Activated naive CD4-positive, alpha-beta T cell treated with anti-CD3 and anti-CD28 coated beads, Interleukin-2, amount 10 ng/mL, durations not matched to agents 7 days and 5 days (primary cell): ENCODE measurements around the gene AOC2.
"Not testable (repeated sequence)": the region's sequence is repeated elsewhere in the genome, so short reads cannot be mapped to it uniquely, and the experiment has no call there.

ENCODE experiments used
- CTCF ChIA-PET: fragments of 350-600 bp; sonication (Branson Sonifier 250); formaldehyde crosslinking; loops from one replicate; lab custom pipeline; 2021; ENCODE audit warnings: antibody characterized with exemption; lab: Charles Lee
- DNase-seq: peaks from one replicate; pipeline ENCODE4 v3.0.0-alpha.2; 2020
- H3K27ac Mint-ChIP-seq: one replicate; pipeline ENCODE4 v1.8.0; 2021; ENCODE audit warnings: mild to moderate bottlenecking, moderate library complexity, mixed read lengths
- H3K27me3 Mint-ChIP-seq: one replicate; pipeline ENCODE4 v1.8.0; 2021; ENCODE audit warnings: mild to moderate bottlenecking, mixed read lengths
- H3K36me3 Mint-ChIP-seq: one replicate; pipeline ENCODE4 v1.8.0; 2021; ENCODE audit warnings: mixed read lengths
- H3K4me1 Mint-ChIP-seq: one replicate; pipeline ENCODE4 v1.8.0; 2021; ENCODE audit warnings: mixed read lengths
- H3K4me3 Mint-ChIP-seq: one replicate; pipeline ENCODE4 v1.8.0; 2021; ENCODE audit warnings: mild to moderate bottlenecking, moderate library complexity, mixed read lengths
- H3K9me3 Mint-ChIP-seq: one replicate; pipeline ENCODE4 v1.8.0; 2021; ENCODE audit warnings: mixed read lengths

Gene AOC2

GRCh38 chr17:42853968-42854790 is 9.8 kb downstream of the AOC2 start:
- H3K9me3 Mint-ChIP-seq: no peaks in the 10 kb centered on the region
- no peak for DNase-seq
- no peak overlapping the region for H3K27ac Mint-ChIP-seq
- no peaks in the 10 kb centered on the region for H3K4me1 Mint-ChIP-seq
- CTCF ChIA-PET: no interaction called here
- peaks cover 5% of the 10 kb centered on the region for H3K27me3 Mint-ChIP-seq
- no peak overlapping the region for H3K4me3 Mint-ChIP-seq
- no peaks in the 10 kb centered on the region for H3K36me3 Mint-ChIP-seq

- CTCF ChIA-PET: interaction anchor here (1.0 kb wide), 1 partner anchor 31 kb away, joined by 3 read pairs; the partner anchor contains the start of gene BECN1
- Mint-ChIP-seq H3K36me3 (no peaks in the 10 kb centered on the region), H3K27ac (no peak overlapping the region), H3K27me3 (peaks cover 6% of the 10 kb centered on the region), H3K4me1 (no peaks in the 10 kb centered on the region), H3K9me3 (no peaks in the 10 kb centered on the region), H3K4me3 (no peak overlapping the region)
- DNase-seq: no peak
These were observed 10.7 kb downstream of the AOC2 start for GRCh38 chr17:42855048-42855596.

GRCh38 chr17:42856093-42856492 is 11.7 kb downstream of the AOC2 start:
- H3K27ac Mint-ChIP-seq, H3K4me1 Mint-ChIP-seq, H3K36me3 Mint-ChIP-seq, H3K9me3 Mint-ChIP-seq, H3K4me3 Mint-ChIP-seq, H3K27me3 Mint-ChIP-seq, DNase-seq: not testable (repeated sequence)
- CTCF ChIA-PET: interaction anchor here (1.0 kb wide), 1 partner anchor 32 kb away, joined by 3 read pairs; the partner anchor contains the start of gene BECN1

GRCh38 chr17:42856516-42856915 is 12.1 kb downstream of the AOC2 start:
- H3K4me3 Mint-ChIP-seq, CTCF ChIA-PET: not testable (repeated sequence)

GRCh38 chr17:42857389-42857788 is 13.0 kb downstream of the AOC2 start:
- Mint-ChIP-seq H3K4me3 (no peak overlapping the region), H3K27me3 (peaks cover 9% of the 10 kb centered on the region), H3K27ac (no peak overlapping the region), H3K9me3 (no peaks in the 10 kb centered on the region), H3K36me3 (no peaks in the 10 kb centered on the region), H3K4me1 (no peaks in the 10 kb centered on the region)
- no peak for DNase-seq
- CTCF ChIA-PET: no interaction called here

More at GRCh38 chr17:42856516-42856915, 12.1 kb downstream of the AOC2 start:
- H3K27ac Mint-ChIP-seq, H3K36me3 Mint-ChIP-seq, H3K9me3 Mint-ChIP-seq, DNase-seq, H3K4me1 Mint-ChIP-seq, H3K27me3 Mint-ChIP-seq: not testable (repeated sequence)

- CTCF ChIA-PET: no interaction called here
- H3K4me3 Mint-ChIP-seq: no peak overlapping the region
- DNase-seq: no peak
These were observed 21.3 kb downstream of the AOC2 start for GRCh38 chr17:42865638-42866094.

GRCh38 chr17:42866216-42866615 is 21.8 kb downstream of the AOC2 start:
- Mint-ChIP-seq H3K9me3 (peaks cover 3% of the 10 kb centered on the region), H3K36me3 (no peaks in the 10 kb centered on the region), H3K4me3 (no peak overlapping the region), H3K27ac (no peak overlapping the region), H3K4me1 (no peaks in the 10 kb centered on the region), H3K27me3 (peaks cover 32% of the 10 kb centered on the region)
- DNase-seq: no peak
- CTCF ChIA-PET: no interaction called here

More at GRCh38 chr17:42865638-42866094, 21.3 kb downstream of the AOC2 start:
- Mint-ChIP-seq H3K9me3 (peaks cover 2% of the 10 kb centered on the region), H3K36me3 (no peaks in the 10 kb centered on the region), H3K27ac (no peak overlapping the region), H3K4me1 (no peaks in the 10 kb centered on the region), H3K27me3 (peaks cover 32% of the 10 kb centered on the region)

GRCh38 chr17:42866631-42867575 is 22.5 kb downstream of the AOC2 start:
- no peak for DNase-seq
- H3K27ac Mint-ChIP-seq: no peak overlapping the region
- CTCF ChIA-PET: no interaction called here
- H3K4me1 Mint-ChIP-seq: no peaks in the 10 kb centered on the region
- peaks cover 3% of the 10 kb centered on the region for H3K9me3 Mint-ChIP-seq
- no peaks in the 10 kb centered on the region for H3K36me3 Mint-ChIP-seq
- H3K4me3 Mint-ChIP-seq: no peak overlapping the region
- peaks cover 32% of the 10 kb centered on the region for H3K27me3 Mint-ChIP-seq

GRCh38 chr17:42867694-42868261 is 23.4 kb downstream of the AOC2 start:
- H3K4me1 Mint-ChIP-seq, H3K4me3 Mint-ChIP-seq, DNase-seq, CTCF ChIA-PET, H3K36me3 Mint-ChIP-seq, H3K9me3 Mint-ChIP-seq, H3K27ac Mint-ChIP-seq: not testable (repeated sequence)
- H3K27me3 Mint-ChIP-seq: peaks cover 32% of the 10 kb centered on the region

- peaks cover 3% of the 10 kb centered on the region for H3K9me3 Mint-ChIP-seq
- H3K4me3 Mint-ChIP-seq: no peak overlapping the region
- DNase-seq: no peak
- no peaks in the 10 kb centered on the region for H3K36me3 Mint-ChIP-seq
- CTCF ChIA-PET: no interaction called here
- H3K27me3 Mint-ChIP-seq: peaks cover 37% of the 10 kb centered on the region
- no peak overlapping the region for H3K27ac Mint-ChIP-seq
- no peaks in the 10 kb centered on the region for H3K4me1 Mint-ChIP-seq
These were observed 24.0 kb downstream of the AOC2 start for GRCh38 chr17:42868338-42868737.

- Mint-ChIP-seq H3K36me3 (no peaks in the 10 kb centered on the region), H3K4me3 (no peak overlapping the region), H3K9me3 (peaks cover 3% of the 10 kb centered on the region), H3K27me3 (peaks cover 21% of the 10 kb centered on the region), H3K4me1 (no peaks in the 10 kb centered on the region), H3K27ac (no peak overlapping the region)
- DNase-seq: no peak
- CTCF ChIA-PET: no interaction called here
These were observed 27.3 kb downstream of the AOC2 start for GRCh38 chr17:42871647-42872046.

GRCh38 chr17:42872251-42872965 is 28.0 kb downstream of the AOC2 start:
- H3K27me3 Mint-ChIP-seq: peaks cover 21% of the 10 kb centered on the region
- H3K9me3 Mint-ChIP-seq: peaks cover 3% of the 10 kb centered on the region
- no peaks in the 10 kb centered on the region for H3K4me1 Mint-ChIP-seq
- no peak for DNase-seq
- no peaks in the 10 kb centered on the region for H3K36me3 Mint-ChIP-seq
- CTCF ChIA-PET: interaction anchor here (0.5 kb wide), 1 partner anchor 25 kb away, joined by 3 read pairs; no protein-coding TSS in a partner anchor
- H3K27ac Mint-ChIP-seq: no peak overlapping the region
- no peak overlapping the region for H3K4me3 Mint-ChIP-seq

- H3K27me3 Mint-ChIP-seq: peaks cover 30% of the 10 kb centered on the region
- H3K4me3 Mint-ChIP-seq: no peak overlapping the region
- H3K4me1 Mint-ChIP-seq: no peaks in the 10 kb centered on the region
- H3K27ac Mint-ChIP-seq: no peak overlapping the region
- no peak for DNase-seq
- CTCF ChIA-PET: no interaction called here
- peaks cover 3% of the 10 kb centered on the region for H3K9me3 Mint-ChIP-seq
- no peaks in the 10 kb centered on the region for H3K36me3 Mint-ChIP-seq
These were observed 28.9 kb downstream of the AOC2 start for GRCh38 chr17:42873315-42873714.
